K562 (cell line): Measurements from ENCODE around the gene HTR2C. TPM values are rescaled to one million over a fixed set of nuclear protein-coding genes. Genes with fewer than 3 reads are reported as not detected.

ENCODE experiments used
- ATAC-seq: fragments of 200-7000 bp; cut with Tn5 transposase; 3 replicates; pipeline ENCODE4 v1.9.1; 2020; ENCODE audit warnings: moderate library complexity
- BruUV-seq: library from RNA; stranded (reverse); fragments of 400-500 nt; replicated peaks from 2 replicates; lab custom pipeline; 2021; lab: Mats Ljungman, UMichigan
- CTCF ChIA-PET: fragments of 300-600 bp; formaldehyde crosslinking; extraction: SDS; loops from one replicate; lab custom pipeline; 2021; ENCODE audit warnings: low intra/inter-chr PET ratio; lab: Yijun Ruan, JAX
- POLR2A ChIA-PET: fragments of 300-600, 350-650 bp; sonication (Branson Sonifier 250); formaldehyde crosslinking; extraction: SDS; loops from one replicate; lab custom pipeline; 2021; ENCODE audit warnings: antibody characterized with exemption, inconsistent platforms; lab: Yijun Ruan, JAX
- DNase-seq, 4 experiments: peaks; one replicate each; pipeline versions ENCODE4 v3.0.0 to v3.0.0-alpha.2; 2011 to 2018; ENCODE audit warnings: low spot score in 3 of 4, mixed read lengths in 3 of 4; ENCODE audit errors: extremely low read depth in 1 of 4
- FAIRE-seq: peaks from 2 replicates; lab custom pipeline; 2011; peaks lifted over from hg19 to GRCh38; lab: Jason Lieb, UNC
- H2AFZ ChIP-seq: 2 replicates; pipeline ENCODE4 v1.6.0; 2011; ENCODE audit warnings: low read depth, low read length, control low read depth, inconsistent platforms
- H3K27ac ChIP-seq: fragments of 200-600 bp; 3 replicates; pipeline ENCODE4 v1.8.0; 2011; ENCODE audit warnings: low read depth, mild to moderate bottlenecking, control low read depth, inconsistent platforms, low read length, moderate library complexity, mixed read lengths; ENCODE audit errors: extremely low read depth
- H3K27me3 ChIP-seq, 2 experiments: fragments of 300-600 bp in 1 of 2; 2 replicates in 1 of 2; 3 replicates in 1 of 2; pipeline versions ENCODE4 v1.6.0 to v1.8.0; 2011; ENCODE audit warnings: inconsistent platforms in 2 of 2, low read length in 2 of 2, mild to moderate bottlenecking in 1 of 2, mixed read lengths in 1 of 2, moderate library complexity in 1 of 2; ENCODE audit not compliant: control insufficient read depth in 2 of 2, insufficient read depth in 2 of 2
- H3K36me3 ChIP-seq: fragments of 300-600 bp; 3 replicates; pipeline ENCODE4 v1.8.0; 2011; ENCODE audit warnings: mild to moderate bottlenecking, low read length, inconsistent platforms; ENCODE audit not compliant: control insufficient read depth, insufficient read depth
- H3K4me1 ChIP-seq, 2 experiments: fragments of 200-600 bp in 1 of 2; replicated peaks in 1 of 2; 2 replicates in 1 of 2; 3 replicates in 1 of 2; pipeline versions ENCODE4 v1.5.1 to v1.8.0; 2011; ENCODE audit warnings: inconsistent platforms in 2 of 2, low read length in 2 of 2, mild to moderate bottlenecking in 1 of 2, mixed read lengths in 1 of 2, moderate library complexity in 1 of 2; ENCODE audit not compliant: control insufficient read depth in 2 of 2, insufficient read depth in 2 of 2
- H3K4me2 ChIP-seq: 2 replicates; pipeline ENCODE4 v1.6.1; 2011; ENCODE audit warnings: low read length, control low read depth, inconsistent platforms, mixed read lengths; ENCODE audit not compliant: insufficient read depth
- H3K4me3 ChIP-seq: fragments of 200-600 bp; sonication (generic), shearing (Covaris generic); 2 replicates; pipeline ENCODE4 v1.5.1; 2016; ENCODE audit warnings: control low read depth, inconsistent platforms
- H3K79me2 ChIP-seq: fragments of 200-600 bp; 3 replicates; pipeline ENCODE4 v1.8.0; 2011; ENCODE audit warnings: low read length, inconsistent platforms; ENCODE audit not compliant: control insufficient read depth, insufficient read depth
- H3K9ac ChIP-seq, 2 experiments: 2 replicates each; pipeline versions ENCODE4 v1.6.0 to v1.6.1; 2011; ENCODE audit warnings: low read depth in 2 of 2, low read length in 2 of 2, control low read depth in 1 of 2, inconsistent platforms in 1 of 2, mild to moderate bottlenecking in 1 of 2, mixed read lengths in 1 of 2; ENCODE audit not compliant: insufficient read depth in 1 of 2
- H3K9me1 ChIP-seq: one replicate; pipeline ENCODE4 v1.6.0; 2011; ENCODE audit warnings: inconsistent platforms, mild to moderate bottlenecking, low read length, moderate library complexity; ENCODE audit not compliant: control insufficient read depth, insufficient read depth
- H3K9me3 ChIP-seq: replicated peaks from 2 replicates; pipeline ENCODE4 v1.5.1; 2011; ENCODE audit warnings: low read depth, low read length, inconsistent platforms; ENCODE audit not compliant: control insufficient read depth, insufficient read depth
- H4K20me1 ChIP-seq: replicated peaks from 2 replicates; pipeline ENCODE4 v1.6.1; 2011; ENCODE audit warnings: low read length, inconsistent platforms, mixed read lengths; ENCODE audit not compliant: control insufficient read depth, insufficient read depth
- ATF3 ChIP-seq, 2 experiments: fragments of 450-650 bp in 1 of 2; sonication (generic) in 1 of 2; formaldehyde crosslinking in 1 of 2; IDR thresholded peaks in 1 of 2; conservative IDR thresholded peaks in 1 of 2; 2 replicates each; pipeline versions ENCODE4 v1.6.1 to v1.8.1; 2016 to 2023; ENCODE audit warnings: mild to moderate bottlenecking in 2 of 2, moderate library complexity in 2 of 2, inconsistent platforms in 1 of 2, missing genetic modification reagents in 1 of 2
- C11orf30 ChIP-seq: fragments of 450-650 bp; IDR thresholded peaks from 2 replicates; pipeline ENCODE4 v1.6.1; 2016; ENCODE audit warnings: low read depth, mild to moderate bottlenecking
- CEBPB ChIP-seq: fragments of 450-650 bp; IDR thresholded peaks from 2 replicates; pipeline ENCODE4 v1.6.1; 2016; ENCODE audit warnings: missing genetic modification characterization, missing compliant biosample characterization
- CEBPG ChIP-seq, 3 experiments: fragments of 200-800 bp in 1 of 3; sonication (Bioruptor generic) in 1 of 3; sonication (generic) in 1 of 3; formaldehyde crosslinking in 1 of 3; IDR thresholded peaks in 2 of 3; conservative IDR thresholded peaks in 1 of 3; 2 replicates each; pipeline versions ENCODE4 v1.6.1 to v1.8.0; 2016 to 2022; ENCODE audit warnings: missing compliant biosample characterization in 2 of 3, missing genetic modification characterization in 2 of 3, mild to moderate bottlenecking in 1 of 3, missing genetic modification reagents in 1 of 3
- E2F4 ChIP-seq: sonication (generic); formaldehyde crosslinking; IDR thresholded peaks from 2 replicates; pipeline ENCODE4 v1.8.0; 2022; ENCODE audit warnings: mild to moderate bottlenecking, low read depth, missing genetic modification reagents
- JUND ChIP-seq, 2 experiments: IDR thresholded peaks; 2 replicates in 1 of 2; 3 replicates in 1 of 2; pipeline ENCODE4 v1.6.1; 2011; ENCODE audit warnings: borderline replicate concordance in 2 of 2, low read depth in 2 of 2, low read length in 2 of 2, improper control_type of control experiment in 1 of 2, missing biosample characterization in 1 of 2, missing genetic modification characterization in 1 of 2, missing genetic modification reagents in 1 of 2
- MAFF ChIP-seq: IDR thresholded peaks from 2 replicates; pipeline ENCODE4 v1.6.1; 2012; ENCODE audit warnings: low read length, improper control_type of control experiment
- MAFG ChIP-seq: fragments of 450-650 bp; conservative IDR thresholded peaks from 2 replicates; pipeline ENCODE4 v1.6.1; 2016; ENCODE audit warnings: missing genetic modification characterization, missing compliant biosample characterization
- MAFK ChIP-seq: IDR thresholded peaks from 2 replicates; pipeline ENCODE4 v1.6.1; 2011; ENCODE audit warnings: low read length, improper control_type of control experiment
- MEIS2 ChIP-seq: fragments of 450-650 bp; IDR thresholded peaks from 2 replicates; pipeline ENCODE4 v1.6.1; 2014; ENCODE audit warnings: mild to moderate bottlenecking; ENCODE audit not compliant: partially characterized antibody
- NFE2 ChIP-seq: IDR thresholded peaks from 2 replicates; pipeline ENCODE4 v1.6.1; 2014; ENCODE audit warnings: antibody characterized with exemption, low read depth
- NRF1 ChIP-seq, 2 experiments: fragments of 450-650 bp; IDR thresholded peaks in 1 of 2; conservative IDR thresholded peaks in 1 of 2; 2 replicates each; pipeline ENCODE4 v1.6.1; 2014; ENCODE audit warnings: mild to moderate bottlenecking in 2 of 2
- PCBP1 ChIP-seq: fragments of 200-400 bp; formaldehyde crosslinking; IDR thresholded peaks from 2 replicates; pipeline ENCODE4 v1.6.1; 2018; ENCODE audit warnings: mild to moderate bottlenecking, low read depth, low read length; ENCODE audit not compliant: poor library complexity, severe bottlenecking
- U2AF2 ChIP-seq: fragments of 200-400 bp; formaldehyde crosslinking; optimal IDR thresholded peaks from 2 replicates; pipeline ENCODE3; 2017; ENCODE audit warnings: low read depth, mild to moderate bottlenecking, low read length
- ZBTB43 ChIP-seq: sonication (generic); formaldehyde crosslinking; IDR thresholded peaks from 2 replicates; pipeline ENCODE4 v1.8.0; 2023; ENCODE audit warnings: mild to moderate bottlenecking, missing genetic modification reagents
- ZNF316 ChIP-seq: fragments of 450-650 bp; IDR thresholded peaks from 2 replicates; pipeline ENCODE4 v1.6.1; 2016
- WGBS: fragments of 100-300 bp; shearing (Covaris generic); methylation state at CpG from one replicate; pipeline ENCODE4 v1.1.6; 2016; ENCODE audit warnings: low coverage, mixed read lengths; ENCODE audit not compliant: insufficient coverage; ENCODE audit errors: missing lambda C conversion rate; 5-methylcytosine and 5-hydroxymethylcytosine counted together
- in situ Hi-C: fragments of 300-500 bp; cut with MboI; formaldehyde crosslinking; loops from 4 replicates; pipeline ENCODE4 v1.15.0; 2018; ENCODE audit warnings: inconsistent platforms, mixed read lengths
- intact Hi-C: fragments of 100-400 bp; cut with micrococcal nuclease; formaldehyde crosslinking; loops from 2 replicates; pipeline ENCODE4 v1.14.2; 2022
- polyA plus RNA-seq, 8 experiments: library from polyadenylated mRNA; depleted of rRNA in 4 of 8; stranded (reverse) in 5 of 8; unstranded in 3 of 8; fragments of >200 nt; fragmentation: Nextera tagmentation in 2 of 8; fragmentation: Illumina TruSeq in 1 of 8; extraction: Ambion mirVana in 2 of 8; extraction: Trizol in 1 of 8; gene quantifications; 2 replicates each; pipeline versions ENCODE4 v1.2.1 to v1.2.3, GENCODE V29; 2011 to 2014; ENCODE audit warnings: inconsistent platforms in 1 of 8, missing spikeins in 1 of 8
- total RNA-seq, 7 experiments: library from RNA; depleted of rRNA in 6 of 7; stranded (reverse); fragments of >200 nt in 6 of 7; fragmentation: Illumina TruSeq in 2 of 7; extraction: Trizol in 2 of 7; gene quantifications; 2 replicates each; pipeline versions ENCODE4 v1.2.1 to v1.2.3, GENCODE V29; 2011 to 2021; ENCODE audit warnings: low replicate concordance in 1 of 7

The HTR2C gene
- total and polyA plus RNA-seq, 9 of the 15 experiments (the other 6 are each of a cell fraction or from before 2014, with no cell fraction given): 0.04 to 0.22 (median 0.10) TPM

GRCh38 chrX:114800719-114801118 lies 216.8 kb downstream of the HTR2C start:
- peak; percentile 6 for FAIRE-seq

More at GRCh38 chrX:114800719-114801118, 216.8 kb downstream of the HTR2C start:
- no peak for TF ChIP-seq CEBPG (CRISPR knock-in tag; IDR thresholded peaks at IDR 0.05)
- peak; percentile 35 to 47 for TF ChIP-seq CEBPG (tag; conservative IDR thresholded peaks at IDR 0.05 in 1 of 2, IDR thresholded peaks at IDR 0.05 in 1 of 2)
- no peak for TF ChIP-seq U2AF2
- TF ChIP-seq ATF3 (IDR thresholded peaks at IDR 0.05): peak; percentile 41
- TF ChIP-seq ATF3 (CRISPR knock-in tag; conservative IDR thresholded peaks at IDR 0.05): no peak
- no peak for TF ChIP-seq ZBTB43
- peak; percentile 22 for TF ChIP-seq MEIS2
- peak; percentile 91 to 92 for TF ChIP-seq NRF1 (conservative IDR thresholded peaks at IDR 0.05 in 1 of 2, IDR thresholded peaks at IDR 0.05 in 1 of 2)
- TF ChIP-seq E2F4 (CRISPR knock-in tag): no peak
- peak; percentile 52 for TF ChIP-seq MAFG (tag)
- no peak for TF ChIP-seq JUND (IDR thresholded peaks at IDR 0.05; ENCODE audit: borderline replicate concordance, low read depth, low read length)
- TF ChIP-seq JUND (tag; IDR thresholded peaks at IDR 0.05; ENCODE audit: borderline replicate concordance, low read depth, low read length): 0 out of 3 replicates have a peak, but pooled peaks have one; percentile 39
- TF ChIP-seq PCBP1: no peak
- peak; percentile 55; the same call in 1 of the 2 replicates for TF ChIP-seq MAFF
- peak; percentile 88 for TF ChIP-seq CEBPB (tag)
- peak; percentile 77 for TF ChIP-seq C11orf30
- TF ChIP-seq NFE2: peak; percentile 68
- peak; percentile 73 for TF ChIP-seq MAFK
- TF ChIP-seq ZNF316: peak; percentile 69
- TF ChIP-seq, all 486 proteins: peak for 12
- ChIA-PET CTCF (no interaction called here), POLR2A (no interaction called here)
- H3K27ac ChIP-seq: no peak overlapping the region
- 6% methylated on average over 4 of the region's 4 CpGs for WGBS
- no peak overlapping the region for H3K4me2 ChIP-seq
- no peaks in the 10 kb centered on the region for H3K9me1 ChIP-seq
- no peaks in the 10 kb centered on the region for H3K36me3 ChIP-seq
- DNase-seq (peak; percentile 2 to 54 (median 8)), ATAC-seq (peak; percentile 61; the same call in 2 of the 3 replicates)
- in situ Hi-C loops (no loop called here), intact Hi-C loops (no loop called here)
- H3K27me3 ChIP-seq: no peaks in the 10 kb centered on the region
- H3K4me3 ChIP-seq: no peak overlapping the region
- no peaks in the 10 kb centered on the region for H3K4me1 ChIP-seq
- no TSS peak for BruUV-seq
- no peaks in the 10 kb centered on the region for H3K9me3 ChIP-seq
- no peak overlapping the region for H3K9ac ChIP-seq
- H3K79me2 ChIP-seq: no peaks in the 10 kb centered on the region
- H4K20me1 ChIP-seq: no peaks in the 10 kb centered on the region
- no peak overlapping the region for H2AFZ ChIP-seq
